ENCODE data around the gene PINLYP. TPM values are rescaled to one million over a fixed set of nuclear protein-coding genes. Genes with fewer than 3 reads are reported as not detected.

Gene PINLYP
- total and polyA plus RNA-seq, 9 of the 15 experiments (the other 6 are each of a cell fraction or from before 2014, with no cell fraction given): 1.00 to 6.7 (median 2.2) TPM

DNA sequence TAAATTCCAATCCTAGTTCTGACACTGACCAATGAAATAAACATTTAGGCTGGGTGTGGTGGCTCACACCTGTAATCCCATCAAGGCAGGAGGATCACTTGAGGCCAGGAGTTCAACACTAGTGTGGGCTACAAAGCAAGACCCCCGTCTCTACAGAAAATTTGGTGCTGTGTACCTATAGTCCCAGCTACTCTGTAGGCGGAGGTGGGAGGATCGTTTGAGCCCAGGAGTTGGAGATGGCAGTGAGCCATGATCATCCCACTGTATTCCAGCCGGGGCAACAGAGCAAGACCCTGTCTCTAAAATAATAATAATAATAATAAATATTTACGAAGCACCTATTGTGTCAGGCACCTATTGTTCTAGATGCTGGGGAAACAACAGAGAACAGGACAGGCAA is 13.7 kb downstream of the PINLYP start:
- H3K4me3 ChIP-seq: no peak overlapping the region
- TF ChIP-seq ZNF3 (CRISPR knock-in tag; IDR thresholded peaks at IDR 0.05) (no peak), SFPQ (IDR thresholded peaks at IDR 0.05; ENCODE audit: low read depth, low read length) (no peak), BDP1 (IDR thresholded peaks at IDR 0.05; ENCODE audit: insufficient read depth, insufficient read length) (no peak), CXXC5 (CRISPR knock-in tag; IDR thresholded peaks at IDR 0.05) (no peak), RBM22 (IDR thresholded peaks at IDR 0.05; ENCODE audit: low read depth, low read length, poor library complexity, severe bottlenecking) (no peak), RBM15 (IDR thresholded peaks at IDR 0.05; ENCODE audit: insufficient read depth, low read length) (no peak), NCOA6 (IDR thresholded peaks at IDR 0.05) (no peak), GABPB1 (CRISPR knock-in tag; IDR thresholded peaks at IDR 0.05) (no peak)
- intact Hi-C loops (cut with micrococcal nuclease): no loop called here
- H4K20me1 ChIP-seq (replicated peaks; ENCODE audit: control insufficient read depth, insufficient read depth, low read length): no peaks in the 10 kb centered on the region
- no peak overlapping the region for H2AFZ ChIP-seq (ENCODE audit: low read depth, low read length)
- H3K9me3 ChIP-seq (replicated peaks; ENCODE audit: control insufficient read depth, insufficient read depth, low read depth, low read length): no peaks in the 10 kb centered on the region
- ChIA-PET POLR2A (interaction anchor here (1.7 kb wide), 1 partner anchor 22 kb away, joined by 3 read pairs; no protein-coding TSS in a partner anchor), CTCF (ENCODE audit: low intra/inter-chr PET ratio) (no interaction called here)
- peaks cover 1% of the 10 kb centered on the region; the same call in 1 of the 3 replicates for H3K79me2 ChIP-seq (ENCODE audit: control insufficient read depth, insufficient read depth, low read length)
- peaks cover 25% of the 10 kb centered on the region; the same call in 2 of the 3 replicates for H3K36me3 ChIP-seq (ENCODE audit: control insufficient read depth, insufficient read depth, low read length)
- FAIRE-seq (no peak), DNase-seq (ENCODE audit: extremely low read depth in 1 of 4, low spot score in 3 of 4) (no peak), ATAC-seq (no peak)
- no TSS peak for BruUV-seq (replicated peaks)
- H3K27me3 ChIP-seq (ENCODE audit: control insufficient read depth in 2 of 2, insufficient read depth in 2 of 2, low read length in 2 of 2): no peaks in the 10 kb centered on the region
- peaks cover 0 to 15% of the 10 kb centered on the region in 2 experiments; a peak in 2 of 5 replicates for H3K4me1 ChIP-seq (replicated peaks in 1 of 2; ENCODE audit: control insufficient read depth in 2 of 2, insufficient read depth in 2 of 2, low read length in 2 of 2)
- 64% methylated on average over 5 of the region's 5 CpGs for WGBS (ENCODE audit: insufficient coverage, low coverage, missing lambda C conversion rate)
- H3K9me1 ChIP-seq (ENCODE audit: control insufficient read depth, insufficient read depth, low read length): no peaks in the 10 kb centered on the region
- in situ Hi-C loops (cut with MboI): no loop called here
- no peak overlapping the region for H3K9ac ChIP-seq (ENCODE audit: insufficient read depth in 1 of 2, low read depth in 2 of 2, low read length in 2 of 2)
- H3K27ac ChIP-seq (ENCODE audit: extremely low read depth, low read depth, low read length): no peak overlapping the region
- no peak overlapping the region for H3K4me2 ChIP-seq (ENCODE audit: insufficient read depth, low read length)

Data from K562 (cell line).